SK-N-SH treated with all-trans-retinoic acid at 6 μM for 48 hours (cell line): ENCODE results near the gene TBKBP1.

Experiments
- ATAC-seq: fragments of 200-7000 bp; cut with Tn5 transposase; 3 replicates; pipeline ENCODE4 v1.9.1; 2020; ENCODE audit warnings: mild to moderate bottlenecking, moderate library complexity
- ARNTL ChIP-seq: fragments of 450-650 bp; formaldehyde crosslinking; IDR thresholded peaks from 2 replicates; pipeline ENCODE4 v1.5.0; 2020; ENCODE audit warnings: low read depth, mild to moderate bottlenecking, moderate library complexity, borderline replicate concordance
- CSDC2 ChIP-seq: fragments of 250-450 bp; sonication (Bioruptor Pico); IDR thresholded peaks from 2 replicates; pipeline ENCODE4 v1.5.0; 2020; ENCODE audit warnings: mild to moderate bottlenecking, moderate library complexity
- CSRNP3 ChIP-seq: fragments of 250-450 bp; sonication (Bioruptor Pico); IDR thresholded peaks from 2 replicates; pipeline ENCODE4 v1.5.1; 2021; ENCODE audit warnings: mild to moderate bottlenecking, moderate library complexity
- ESRRG ChIP-seq: fragments of 250-450 bp; sonication (Bioruptor Pico); IDR thresholded peaks from 2 replicates; pipeline ENCODE4 v1.6.1; 2021; ENCODE audit warnings: mild to moderate bottlenecking
- ISL1 ChIP-seq: fragments of 250-450 bp; sonication (Bioruptor Pico); IDR thresholded peaks from 2 replicates; pipeline ENCODE4 v2.1.2; 2022; ENCODE audit warnings: mild to moderate bottlenecking, moderate library complexity
- OSR1 ChIP-seq: fragments of 250-450 bp; sonication (Bioruptor Pico); IDR thresholded peaks from 2 replicates; pipeline ENCODE4 v1.8.0; 2022; ENCODE audit warnings: moderate library complexity, mild to moderate bottlenecking, inconsistent platforms
- PATZ1 ChIP-seq: fragments of 250-450 bp; sonication (Bioruptor Pico); IDR thresholded peaks from 2 replicates; pipeline ENCODE4 v1.8.0; 2020; ENCODE audit warnings: mild to moderate bottlenecking, moderate library complexity, borderline replicate concordance
- POU6F1 ChIP-seq: fragments of 250-450 bp; sonication (Bioruptor Pico); IDR thresholded peaks from 2 replicates; pipeline ENCODE4 v1.8.0; 2021; ENCODE audit warnings: low read depth, mild to moderate bottlenecking, moderate library complexity, borderline replicate concordance
- PPARA ChIP-seq: fragments of 250-450 bp; sonication (Bioruptor Pico); IDR thresholded peaks from 2 replicates; pipeline ENCODE4 v1.5.0; 2020; ENCODE audit warnings: mild to moderate bottlenecking, borderline replicate concordance
- RARB ChIP-seq: fragments of 250-450 bp; sonication (Bioruptor Pico); IDR thresholded peaks from 2 replicates; pipeline ENCODE4 v1.8.0; 2021; ENCODE audit warnings: mild to moderate bottlenecking, moderate library complexity
- SNAI2 ChIP-seq: fragments of 250-450 bp; sonication (Bioruptor Pico); IDR thresholded peaks from 2 replicates; pipeline ENCODE4 v1.5.0; 2020; ENCODE audit warnings: mild to moderate bottlenecking, moderate library complexity
- TCF4 ChIP-seq: fragments of 250-450 bp; sonication (Bioruptor Pico); IDR thresholded peaks from 2 replicates; pipeline ENCODE4 v1.8.0; 2021; ENCODE audit warnings: mild to moderate bottlenecking, moderate library complexity, borderline replicate concordance
- TOX ChIP-seq: fragments of 250-450 bp; sonication (Bioruptor Pico); IDR thresholded peaks from 2 replicates; pipeline ENCODE4 v1.8.0; 2021; ENCODE audit warnings: mild to moderate bottlenecking, moderate library complexity, borderline replicate concordance
- TSHZ2 ChIP-seq: fragments of 250-450 bp; sonication (Bioruptor Pico); IDR thresholded peaks from 2 replicates; pipeline ENCODE4 v1.5.0; 2020; ENCODE audit warnings: mild to moderate bottlenecking, moderate library complexity
- ZFP3 ChIP-seq: fragments of 250-450 bp; sonication (Bioruptor Pico); IDR thresholded peaks from 2 replicates; pipeline ENCODE4 v1.5.0; 2020; ENCODE audit warnings: mild to moderate bottlenecking, moderate library complexity
- ZFP30 ChIP-seq: fragments of 450-650 bp; formaldehyde crosslinking; IDR thresholded peaks from 2 replicates; pipeline ENCODE4 v1.5.0; 2022; ENCODE audit warnings: mild to moderate bottlenecking, moderate library complexity
- ZNF70 ChIP-seq: fragments of 450-650 bp; formaldehyde crosslinking; IDR thresholded peaks from 2 replicates; pipeline ENCODE4 v1.5.0; 2020; ENCODE audit warnings: mild to moderate bottlenecking, moderate library complexity
- ZNF8 ChIP-seq: fragments of 450-650 bp; formaldehyde crosslinking; IDR thresholded peaks from 2 replicates; pipeline ENCODE4 v1.5.0; 2020; ENCODE audit warnings: mild to moderate bottlenecking, moderate library complexity

The TBKBP1 gene

GRCh38 chr17:47687748-47688147, 6.2 kb upstream of the TBKBP1 start:
- peak; percentile 15 for ATAC-seq
- TF ChIP-seq ARNTL (CRISPR knock-in tag), result no peak
- TF ChIP-seq PPARA (CRISPR knock-in tag), result no peak
- 0 out of 2 replicates have a peak, but pooled peaks have one; percentile 17 for TF ChIP-seq ISL1 (CRISPR knock-in tag)
- no peak for TF ChIP-seq ZFP30 (CRISPR knock-in tag)
- no peak for TF ChIP-seq TSHZ2 (CRISPR knock-in tag)

DNA sequence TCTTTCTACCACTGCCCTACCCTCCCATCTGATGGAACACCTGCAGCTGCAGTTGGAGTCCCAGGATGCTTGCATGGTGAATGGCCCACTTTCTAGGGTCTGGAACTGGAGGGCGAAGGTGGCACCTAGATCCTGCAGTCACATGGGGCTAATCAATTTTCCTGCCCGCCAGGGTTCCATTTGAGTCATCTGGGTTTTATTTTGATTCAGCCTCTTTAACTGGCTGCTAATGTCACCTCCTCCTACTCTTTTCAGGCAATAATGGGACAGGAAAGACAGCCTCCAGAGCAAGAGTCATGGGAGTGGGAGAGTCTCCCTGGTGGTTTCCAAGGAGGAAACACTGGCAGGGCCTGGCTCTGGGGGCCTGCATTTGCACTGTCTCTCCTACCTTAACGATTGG, 3.8 kb upstream of the TBKBP1 start:
- TF ChIP-seq PPARA (CRISPR knock-in tag), result no peak
- no peak for TF ChIP-seq RARB
- TF ChIP-seq ZFP3 (CRISPR knock-in tag), result no peak
- TF ChIP-seq TOX, result no peak
- TF ChIP-seq POU6F1, result no peak
- no peak for TF ChIP-seq PATZ1 (CRISPR knock-in tag)
- no peak for TF ChIP-seq CSDC2 (CRISPR knock-in tag)
- TF ChIP-seq ZNF8 (CRISPR knock-in tag), result no peak
- no peak for TF ChIP-seq TCF4 (CRISPR knock-in tag)
- ATAC-seq, result no peak

GRCh38 chr17:47692137-47692894, 1.6 kb upstream of the TBKBP1 start:
- no peak for TF ChIP-seq PPARA (CRISPR knock-in tag)
- TF ChIP-seq, all 23 proteins: peak for 0
- no peak for ATAC-seq

- ATAC-seq, result no peak
- TF ChIP-seq ZFP30 (CRISPR knock-in tag) (no peak), ZNF8 (CRISPR knock-in tag) (no peak), OSR1 (no peak), ISL1 (CRISPR knock-in tag) (no peak), PATZ1 (CRISPR knock-in tag) (no peak), ZNF70 (CRISPR knock-in tag) (no peak), CSRNP3 (no peak), SNAI2 (CRISPR knock-in tag) (no peak), TOX (no peak), ESRRG (CRISPR knock-in tag) (no peak), CSDC2 (CRISPR knock-in tag) (no peak), TSHZ2 (CRISPR knock-in tag) (no peak), POU6F1 (no peak)
Measured at GRCh38 chr17:47692895-47693730, 848 bp upstream of the TBKBP1 start.
